Tibial nerve (tissue), 4 donors: ENCODE measurements around the gene ZMYND11. TPM values are rescaled to one million over a fixed set of nuclear protein-coding genes. Genes with fewer than 3 reads are reported as not detected.
A peak's percentile ranks its signal among the peaks of the same experiment; 100 is the strongest.

Experiments
- DNase-seq, 2 donors: peaks; one replicate each; pipeline ENCODE4 v3.0.0-alpha.2; 2019; ENCODE audit warnings: low spot score in 2 of 2
- H3K27ac ChIP-seq, 4 donors: fragments of 200-600 bp; sonication (generic) in 3 of 4; one replicate each; pipeline ENCODE4 v1.5.1; 2017 to 2019; ENCODE audit warnings: mild to moderate bottlenecking in 1 of 4
- H3K27me3 ChIP-seq, 2 donors: fragments of 200-600 bp; sonication (generic) in 1 of 2; one replicate each; pipeline versions ENCODE4 v1.5.1 to v1.6.0; 2017 to 2019
- H3K36me3 ChIP-seq, 3 donors: fragments of 200-600 bp; sonication (generic); one replicate each; pipeline ENCODE4 v1.5.1; 2018 to 2019
- H3K4me1 ChIP-seq, 4 donors: fragments of 200-600 bp; sonication (generic) in 3 of 4; one replicate each; pipeline ENCODE4 v1.5.1; 2017 to 2019
- H3K4me3 ChIP-seq, 4 donors: fragments of 200-600 bp; sonication (generic) in 3 of 4; one replicate each; pipeline ENCODE4 v1.5.1; 2017 to 2019; ENCODE audit warnings: mild to moderate bottlenecking in 1 of 4, moderate library complexity in 1 of 4
- H3K9me3 ChIP-seq, 4 donors: fragments of 200-600 bp; sonication (generic) in 3 of 4; one replicate each; pipeline ENCODE4 v1.5.1; 2017 to 2019
- CTCF ChIP-seq, 5 experiments: fragments of 200-600 bp in 3 of 5; fragments of 450-650 bp in 2 of 5; sonication (generic) in 3 of 5; IDR thresholded peaks; one replicate each; pipeline ENCODE4 v1.5.1; 2016 to 2019; ENCODE audit warnings: antibody characterized with exemption in 5 of 5, mild to moderate bottlenecking in 3 of 5, moderate library complexity in 2 of 5
- EP300 ChIP-seq, 2 donors: sonication (generic); formaldehyde crosslinking; IDR thresholded peaks; one replicate each; pipeline ENCODE4 v1.6.1; 2017; ENCODE audit warnings: antibody characterized with exemption in 2 of 2, mild to moderate bottlenecking in 1 of 2
- POLR2A ChIP-seq, 2 donors: fragments of 450-650 bp; IDR thresholded peaks; one replicate each; pipeline ENCODE4 v1.6.1; 2017; ENCODE audit warnings: antibody characterized with exemption in 2 of 2, mild to moderate bottlenecking in 2 of 2, moderate library complexity in 2 of 2
- WGBS, 2 donors: methylation state at CpG; one replicate each; pipeline ENCODE4 v1.1.5; 2018; 5-methylcytosine and 5-hydroxymethylcytosine counted together
- total RNA-seq, 4 donors: library from RNA; depleted of rRNA; stranded (reverse); fragments of >200 nt; gene quantifications; one replicate each; pipeline ENCODE4 v1.1.0, GENCODE V29; 2016

ZMYND11 gene
- total RNA-seq, 4 donors from 2014 or later = 66.3 to 80.2 (median 69.2) TPM

GRCh38 chr10:132946-133898, 2.0 kb upstream of the ZMYND11 start:
- 45% methylated on average over 10 of the region's 10 CpGs for WGBS, 2 donors
- Histone ChIP-seq H3K9me3 (no peaks in the 10 kb centered on the region), H3K27ac (peak overlapping the region in 1 of 4 donors; percentile 100), H3K27me3 (no peaks in the 10 kb centered on the region), H3K4me1 (peaks cover 2 to 50% (median 24%) of the 10 kb centered on the region in 4 donors), H3K36me3 (no peaks in the 10 kb centered on the region), H3K4me3 (peak overlapping the region in 1 of 4 donors; percentile 80)
- TF ChIP-seq CTCF (IDR thresholded peaks at IDR 0.05) = no peak
- no peak for TF ChIP-seq EP300 (IDR thresholded peaks at IDR 0.05)
- TF ChIP-seq POLR2A (IDR thresholded peaks at IDR 0.05) = no peak
- no peak for DNase-seq

GRCh38 chr10:134247-135131, 766 bp upstream of the ZMYND11 start:
- TF ChIP-seq EP300 (IDR thresholded peaks at IDR 0.05) (no peak), CTCF (IDR thresholded peaks at IDR 0.05) (peak in 3 of 5 experiments; percentile 37 to 69 (median 69))
- Histone ChIP-seq H3K27me3 (no peaks in the 10 kb centered on the region), H3K27ac (peak overlapping the region; percentile 97 to 100 (median 98)), H3K4me1 (peaks cover 2 to 57% (median 24%) of the 10 kb centered on the region in 4 donors), H3K36me3 (no peaks in the 10 kb centered on the region), H3K4me3 (peak overlapping the region; percentile 62 to 89 (median 74)), H3K9me3 (no peaks in the 10 kb centered on the region)
- 0 to 1% methylated on average over 42 to 75 of the region's 84 CpGs for WGBS, 2 donors
- DNase-seq = no peak

DNA sequence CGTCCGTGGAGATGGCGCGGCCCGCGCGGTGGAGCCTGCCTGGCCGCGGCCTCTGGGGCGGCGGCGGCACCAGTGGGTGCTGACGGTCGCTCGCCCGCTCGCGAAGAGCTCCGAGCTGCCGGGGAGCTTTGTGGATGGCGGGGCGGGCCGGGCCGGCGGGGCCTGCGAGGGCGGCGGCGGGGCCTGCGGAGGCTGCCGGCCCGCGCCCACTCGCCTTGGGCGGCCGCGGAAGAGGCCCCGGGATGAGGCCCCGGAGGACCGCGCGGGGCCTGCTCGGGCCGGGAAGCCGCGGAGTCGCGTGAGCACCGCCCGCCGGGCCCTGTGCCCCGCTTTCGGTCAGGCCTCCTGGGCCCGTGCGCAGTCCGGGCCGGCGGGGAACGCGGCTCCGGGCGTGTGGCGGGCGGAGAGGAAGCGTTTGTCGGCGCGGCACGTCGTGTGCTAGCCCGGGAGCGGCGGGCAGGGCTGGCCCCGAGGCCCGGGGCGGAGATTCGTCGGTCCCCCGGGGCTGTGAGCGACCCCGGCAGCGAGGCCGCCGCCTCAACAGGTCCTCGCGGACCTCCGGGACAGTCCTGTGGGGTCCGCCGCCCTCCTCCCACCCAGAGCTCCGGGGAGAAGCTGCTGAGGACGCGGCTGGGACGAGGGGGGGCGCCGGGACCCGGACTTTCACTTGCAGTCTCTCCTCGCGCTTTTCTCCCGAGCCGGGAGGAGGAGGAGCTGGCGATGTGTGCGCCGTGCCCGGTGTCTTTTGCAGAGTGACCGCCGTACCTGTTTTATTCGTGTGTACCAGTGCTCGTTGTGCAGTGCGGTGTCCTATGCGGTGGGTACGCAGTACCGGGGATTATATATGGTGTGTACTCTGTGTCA, 578 bp downstream of the ZMYND11 start:
- Histone ChIP-seq H3K27ac (peak overlapping the region; percentile 97 to 100 (median 98)), H3K27me3 (no peaks in the 10 kb centered on the region), H3K4me3 (peak overlapping the region; percentile 69 to 95 (median 84)), H3K9me3 (no peaks in the 10 kb centered on the region), H3K36me3 (no peaks in the 10 kb centered on the region), H3K4me1 (peaks cover 2 to 51% (median 24%) of the 10 kb centered on the region in 4 donors)
- peak; percentile 34 to 50 for DNase-seq
- 1% methylated on average over 25 to 37 of the region's 112 CpGs for WGBS, 2 donors
- TF ChIP-seq CTCF (IDR thresholded peaks at IDR 0.05) (no peak), EP300 (IDR thresholded peaks at IDR 0.05) (peak in 1 of 2 donors; percentile 36)

GRCh38 chr10:136465-136762, 1.2 kb downstream of the ZMYND11 start:
- Histone ChIP-seq H3K27me3 (no peaks in the 10 kb centered on the region), H3K4me3 (peak overlapping the region; percentile 69 to 95 (median 84)), H3K36me3 (no peaks in the 10 kb centered on the region), H3K9me3 (no peaks in the 10 kb centered on the region), H3K4me1 (peaks cover 2 to 48% (median 26%) of the 10 kb centered on the region in 4 donors), H3K27ac (peak overlapping the region; percentile 97 to 100 (median 98))
- TF ChIP-seq POLR2A (IDR thresholded peaks at IDR 0.05) (no peak), CTCF (IDR thresholded peaks at IDR 0.05) (no peak)
- 13 to 14% methylated on average over 8 to 10 of the region's 10 CpGs for WGBS, 2 donors
- DNase-seq = no peak
